Iris pigment epithelial cell (primary cell): Measurements from ENCODE around the gene NOXRED1.

Experiments
- DNase-seq: peaks from one replicate; pipeline ENCODE4 v3.0.0-alpha.2; 2011; ENCODE audit warnings: low read depth

Gene NOXRED1

DNA sequence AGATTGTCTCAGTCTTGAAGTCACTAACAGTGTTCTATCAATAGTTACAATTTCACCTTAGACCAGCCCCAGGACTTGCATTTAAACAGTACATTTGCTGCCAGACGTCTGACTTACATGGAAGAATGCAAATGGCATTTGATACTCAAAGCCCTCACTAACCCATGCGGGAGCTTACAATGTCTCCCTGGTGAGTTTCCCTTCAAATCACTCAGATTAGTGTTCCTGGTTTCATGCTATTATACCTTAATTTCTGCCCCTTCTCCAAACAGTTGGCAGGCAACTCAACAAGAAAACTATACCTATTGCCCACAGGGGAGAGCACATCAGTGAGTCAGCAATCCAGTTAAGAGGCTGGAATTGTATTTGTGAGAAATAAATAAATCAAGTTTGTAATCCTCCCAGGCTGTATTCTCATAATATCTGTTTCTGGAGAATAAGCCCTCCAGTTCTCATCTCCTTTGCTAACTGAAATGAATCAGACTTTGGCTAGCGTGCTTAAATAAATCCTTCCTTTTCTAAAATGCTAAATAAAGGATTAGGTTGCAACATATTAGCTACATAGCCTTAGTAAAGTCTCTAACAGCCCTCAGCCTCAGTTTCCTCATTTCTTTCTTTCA, 78.8 kb downstream of the NOXRED1 start:
- peak; percentile 27 for DNase-seq
